HT1080 (cell line): ENCODE measurements around the gene SLC7A5. TPM values are rescaled to one million over a fixed set of nuclear protein-coding genes. Genes with fewer than 3 reads are reported as not detected.
"Not testable (repeated sequence)": the region's sequence is repeated elsewhere in the genome, so short reads cannot be mapped to it uniquely, and the experiment has no call there.

Source experiments
- DNase-seq: peaks from one replicate; pipeline ENCODE4 v3.0.0-alpha.2; 2015; ENCODE audit warnings: low read depth
- total RNA-seq: library from RNA; depleted of rRNA; stranded (reverse); fragments of >200 nt; shearing (Covaris generic); gene quantifications from 2 replicates; pipeline ENCODE4 v1.2.3, GENCODE V29; 2014

SLC7A5 gene
- total RNA-seq, 1 experiment from 2014 or later = 136 TPM

DNA sequence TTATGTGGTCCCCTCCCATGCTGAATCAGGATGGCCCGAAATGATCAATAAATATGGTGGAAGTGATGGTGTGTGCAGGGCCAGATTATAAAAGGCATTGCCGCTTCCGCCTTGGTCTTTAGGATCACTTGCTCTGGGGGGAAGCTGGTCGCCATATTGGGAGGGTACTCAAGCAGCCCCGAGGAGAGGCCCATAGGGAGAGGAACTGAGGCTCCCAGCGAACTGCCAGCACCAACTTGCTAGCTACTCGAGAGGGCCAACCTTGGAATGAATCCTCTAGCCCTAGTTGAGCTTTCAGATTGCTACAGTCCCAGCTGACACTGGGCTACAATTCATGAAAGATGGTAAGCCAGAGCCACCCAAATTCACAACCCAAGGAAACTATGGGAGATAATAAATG is 19.0 kb upstream of the SLC7A5 start:
- not testable (repeated sequence) for DNase-seq

DNA sequence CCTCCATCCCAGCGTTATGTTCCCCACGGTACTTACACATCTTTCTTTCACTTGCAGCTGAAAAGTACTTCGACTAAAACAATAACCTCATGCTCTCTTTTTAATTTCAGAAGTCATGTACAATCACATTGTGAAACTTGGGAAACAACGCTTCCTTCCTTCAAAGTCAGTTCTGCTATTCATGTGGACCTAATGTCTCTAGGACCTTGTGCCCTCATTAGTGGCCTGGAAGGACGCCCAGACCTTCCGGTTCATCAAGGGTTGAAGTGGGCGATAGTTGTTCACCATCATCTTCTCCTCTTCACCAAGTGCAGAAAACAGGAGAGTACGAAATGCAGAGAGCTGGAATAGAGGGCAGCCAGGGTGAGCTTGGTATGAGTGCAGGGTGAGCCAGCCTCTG is 18.6 kb upstream of the SLC7A5 start:
- DNase-seq = not testable (repeated sequence)

DNA sequence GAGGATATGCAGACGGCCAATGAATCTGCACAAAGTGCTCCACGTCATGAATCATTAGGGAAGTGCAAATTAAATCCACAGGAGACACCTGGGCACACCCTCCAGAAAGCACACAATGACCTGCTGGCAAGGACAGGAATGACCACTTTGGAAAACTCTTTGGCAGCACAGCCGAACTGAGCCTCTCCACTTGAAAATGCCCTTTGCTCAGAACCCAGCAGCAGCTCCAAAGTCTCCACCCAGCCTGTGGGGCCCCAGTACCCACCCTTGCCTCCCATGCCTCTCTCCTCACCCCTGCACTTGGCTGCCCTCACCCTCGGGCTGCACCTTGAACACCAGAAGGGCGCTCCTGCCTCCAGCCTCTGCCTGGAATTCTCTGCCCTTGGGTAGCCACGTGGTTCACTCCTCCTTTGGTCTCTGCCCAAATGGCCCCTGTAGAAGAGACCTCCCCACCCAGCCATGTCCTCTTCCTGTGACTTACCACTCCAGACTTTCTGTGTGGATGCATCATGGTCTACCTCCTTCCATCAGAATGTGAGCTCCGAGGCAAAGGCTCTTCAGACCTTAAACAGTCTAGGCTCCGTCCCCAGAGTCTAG is 16.2 kb upstream of the SLC7A5 start:
- DNase-seq = not testable (repeated sequence)

DNA sequence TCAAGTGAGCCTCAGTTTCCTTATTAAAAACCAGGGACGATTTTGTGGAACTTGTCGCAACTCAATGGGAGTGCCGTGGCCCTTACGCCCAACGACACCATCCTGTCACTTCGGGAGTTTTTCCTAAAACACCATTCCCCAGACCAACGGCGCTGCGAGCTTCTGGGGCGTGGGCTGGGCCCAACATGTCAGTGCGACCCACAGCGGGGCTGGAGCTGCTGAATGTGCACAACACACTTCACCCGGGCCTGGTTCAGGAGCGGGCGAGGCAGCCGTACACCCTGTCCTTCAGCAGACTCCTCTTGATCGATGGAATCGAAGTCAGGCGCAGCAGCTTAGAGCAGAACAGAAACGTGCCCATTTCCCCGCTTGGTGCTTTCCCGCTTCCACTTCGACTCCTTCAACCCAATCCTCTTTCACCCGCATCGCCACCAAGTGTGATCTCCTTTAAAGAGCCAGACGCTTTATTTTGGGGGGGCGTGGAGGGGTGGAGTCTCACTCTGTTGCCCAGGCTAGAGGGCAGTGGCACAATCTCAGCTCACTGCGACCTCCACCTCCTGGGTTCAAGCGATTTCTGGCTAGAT is 13.2 kb upstream of the SLC7A5 start:
- no peak for DNase-seq

DNA sequence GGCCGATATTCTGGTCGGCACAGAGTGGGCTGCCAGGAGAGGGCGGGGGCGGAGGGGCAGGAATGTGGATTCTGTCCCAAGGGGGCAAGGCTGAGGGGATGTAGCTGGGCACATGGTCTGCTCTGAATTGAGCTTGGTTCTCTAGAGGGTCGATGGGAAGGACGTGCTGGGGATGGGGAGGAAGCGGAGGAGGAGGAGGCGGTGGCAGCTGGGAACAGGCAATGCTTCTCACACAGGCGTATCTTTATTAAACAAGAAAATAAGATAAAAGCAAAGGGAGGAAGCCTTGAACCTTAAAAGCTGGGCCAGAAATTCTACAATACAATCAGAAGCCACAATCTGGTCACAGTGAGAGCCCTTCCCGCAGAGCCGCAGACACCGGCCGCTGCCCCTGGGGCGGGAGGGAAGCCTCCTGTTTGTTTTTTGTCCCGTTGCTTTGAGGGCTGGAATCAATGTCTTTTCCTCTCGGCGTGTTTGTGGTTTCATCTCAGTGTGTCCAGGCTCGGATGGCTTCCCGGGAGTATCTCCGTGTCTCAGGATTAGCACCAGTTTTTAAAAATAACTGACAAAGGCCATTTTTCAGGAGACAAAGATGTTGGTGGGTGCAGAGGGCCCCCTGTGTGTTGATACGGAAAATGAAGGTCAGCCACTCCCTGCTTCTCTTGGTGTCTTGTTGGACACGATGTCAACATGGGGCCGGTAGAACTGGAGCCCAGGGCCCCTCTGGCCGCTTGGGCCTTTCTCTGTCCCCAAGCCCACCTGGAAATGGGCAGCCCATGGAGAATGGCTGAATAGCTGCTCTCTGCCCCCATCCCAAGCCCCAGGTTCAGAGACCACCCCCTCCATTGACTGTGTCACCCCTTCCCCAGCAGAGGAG is 12.3 kb upstream of the SLC7A5 start:
- no peak for DNase-seq

DNA sequence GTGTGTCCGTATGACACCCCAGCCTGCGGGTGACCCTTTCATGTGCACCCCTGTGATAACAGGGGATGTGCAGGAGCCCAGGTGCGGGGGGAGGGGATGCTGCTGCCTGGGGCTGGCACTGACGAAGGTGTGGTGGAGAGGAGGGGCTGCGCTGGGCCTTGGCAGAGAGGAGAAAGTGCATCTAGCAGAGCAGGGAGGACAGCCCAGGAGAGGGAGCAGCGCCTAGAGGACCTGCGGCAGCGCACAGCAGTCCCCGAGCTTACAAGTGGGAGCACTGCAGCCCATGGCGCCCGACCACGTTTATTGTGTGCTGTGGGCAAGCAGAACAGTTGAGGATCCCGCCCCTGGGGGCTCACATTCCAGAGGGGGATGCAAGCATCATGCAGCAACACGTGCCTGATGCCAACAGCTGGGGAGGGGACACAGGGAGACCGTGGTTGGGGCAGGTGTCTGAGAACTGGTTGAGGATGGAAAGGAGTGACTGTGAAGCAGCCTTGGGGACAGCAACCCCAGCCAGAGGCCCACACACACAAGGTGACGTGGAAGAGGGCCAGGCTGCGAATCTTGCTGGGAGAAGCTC is 10.9 kb upstream of the SLC7A5 start:
- no peak for DNase-seq

DNA sequence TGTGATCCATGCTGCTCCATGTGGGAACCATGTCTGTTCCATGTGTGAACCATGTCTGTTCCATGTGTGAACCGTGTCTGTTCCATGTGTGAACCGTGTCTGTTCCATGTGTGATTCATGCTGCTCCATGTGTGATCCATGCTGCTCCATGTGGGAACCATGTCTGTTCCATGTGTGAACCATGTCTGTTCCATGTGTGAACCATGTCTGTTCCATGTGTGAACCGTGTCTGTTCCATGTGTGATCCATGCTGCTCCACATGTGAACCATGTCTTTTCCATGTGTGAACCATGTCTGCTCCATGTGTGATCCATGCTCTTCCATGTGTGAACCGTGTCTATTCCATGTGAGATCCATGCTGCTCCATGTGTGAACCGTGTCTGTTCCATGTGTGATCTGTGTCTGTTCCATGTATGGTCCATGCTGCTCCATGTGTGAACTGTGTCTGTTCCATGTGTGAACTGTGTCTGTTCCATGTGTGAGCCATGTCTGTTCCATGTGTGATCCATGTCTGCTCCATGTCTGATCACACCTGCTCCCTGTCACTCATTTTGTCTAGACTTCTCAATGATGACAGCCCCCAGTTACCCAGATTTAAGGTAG is 10.2 kb upstream of the SLC7A5 start:
- DNase-seq = not testable (repeated sequence)

DNA sequence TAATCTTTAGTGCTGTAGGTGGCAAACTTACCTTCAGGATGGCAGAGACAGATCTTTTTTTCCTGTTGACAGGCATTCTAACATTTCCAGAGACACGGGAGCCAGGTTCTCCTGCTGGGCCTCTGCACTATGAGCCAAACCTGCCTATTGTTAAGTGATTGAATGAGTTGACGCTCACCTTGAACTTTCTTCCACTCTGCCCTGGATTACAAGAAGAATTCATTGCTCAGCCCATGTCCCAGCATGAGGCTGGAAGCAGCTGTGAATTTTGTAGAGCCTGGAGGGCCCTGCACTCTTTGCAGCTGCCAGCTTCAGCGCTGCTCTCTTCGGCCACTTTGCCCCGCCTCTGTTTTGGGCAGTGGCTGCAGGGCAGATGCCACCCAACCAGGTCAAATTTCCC is 9.4 kb upstream of the SLC7A5 start:
- DNase-seq = no peak

DNA sequence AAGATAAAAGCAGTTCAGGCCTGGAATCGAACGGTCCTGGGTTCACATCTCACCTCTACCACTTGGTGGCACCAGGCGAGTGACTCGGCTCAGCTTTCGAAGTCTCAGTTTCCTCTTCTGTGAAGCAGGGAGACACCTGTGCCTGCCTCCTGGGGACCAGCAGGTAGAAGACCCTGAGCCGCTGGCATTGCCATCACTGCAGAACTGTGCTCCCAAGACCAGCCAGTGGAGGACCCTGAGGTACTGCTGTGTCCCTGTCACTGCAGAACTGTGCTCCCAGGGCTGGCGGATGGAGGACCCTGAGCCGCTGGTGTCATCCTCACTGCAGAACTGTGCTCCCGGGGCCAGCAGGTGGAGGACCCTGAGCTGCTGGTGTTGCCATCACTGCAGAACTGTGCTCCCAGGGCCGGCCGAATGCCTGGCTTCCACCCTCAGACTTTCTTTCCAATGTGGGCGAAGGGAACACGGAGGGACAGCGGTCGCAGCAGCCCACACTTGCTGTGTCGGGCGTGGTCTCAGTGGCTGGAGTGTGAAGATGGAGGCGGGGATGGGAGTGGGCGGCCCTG is 8.7 kb upstream of the SLC7A5 start:
- no peak for DNase-seq

DNA sequence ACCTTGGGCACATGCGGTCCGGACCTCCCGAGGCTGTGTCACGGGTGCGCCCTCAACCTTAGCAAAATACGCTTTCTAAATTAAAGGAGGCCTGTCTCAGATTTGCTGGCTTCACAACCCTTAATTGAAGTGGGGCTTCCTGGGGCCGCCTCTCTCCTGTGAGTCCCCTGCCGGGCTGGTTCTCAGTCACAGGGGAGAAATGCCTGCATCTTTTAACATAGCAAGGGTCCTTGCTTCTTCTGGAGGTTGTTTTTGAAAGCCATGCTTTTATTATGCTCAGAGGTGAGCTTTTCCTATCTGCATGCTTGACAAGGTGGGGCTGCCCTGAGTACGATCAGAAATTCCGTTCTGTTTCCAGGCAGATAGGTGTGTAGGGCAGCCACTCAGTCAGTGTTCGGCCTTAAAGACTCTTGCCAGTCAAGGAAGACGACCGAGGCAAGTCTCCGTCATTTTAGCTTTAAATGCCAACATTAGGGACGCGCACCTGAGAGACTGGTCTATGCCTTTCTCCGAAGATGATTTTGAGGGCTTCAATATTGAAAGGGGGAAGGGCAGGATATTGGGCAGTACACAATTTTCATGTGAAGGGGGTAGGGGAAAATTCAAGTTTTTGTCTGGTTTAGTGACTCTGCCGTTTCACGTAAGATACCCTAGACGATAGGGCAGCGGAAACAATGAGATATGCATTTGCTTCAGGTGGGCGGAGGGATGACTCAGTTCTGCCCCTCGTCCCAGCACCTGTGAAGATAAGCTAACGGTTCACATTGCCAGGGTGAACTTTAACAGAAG is 5.5 kb upstream of the SLC7A5 start:
- DNase-seq = no peak

DNA sequence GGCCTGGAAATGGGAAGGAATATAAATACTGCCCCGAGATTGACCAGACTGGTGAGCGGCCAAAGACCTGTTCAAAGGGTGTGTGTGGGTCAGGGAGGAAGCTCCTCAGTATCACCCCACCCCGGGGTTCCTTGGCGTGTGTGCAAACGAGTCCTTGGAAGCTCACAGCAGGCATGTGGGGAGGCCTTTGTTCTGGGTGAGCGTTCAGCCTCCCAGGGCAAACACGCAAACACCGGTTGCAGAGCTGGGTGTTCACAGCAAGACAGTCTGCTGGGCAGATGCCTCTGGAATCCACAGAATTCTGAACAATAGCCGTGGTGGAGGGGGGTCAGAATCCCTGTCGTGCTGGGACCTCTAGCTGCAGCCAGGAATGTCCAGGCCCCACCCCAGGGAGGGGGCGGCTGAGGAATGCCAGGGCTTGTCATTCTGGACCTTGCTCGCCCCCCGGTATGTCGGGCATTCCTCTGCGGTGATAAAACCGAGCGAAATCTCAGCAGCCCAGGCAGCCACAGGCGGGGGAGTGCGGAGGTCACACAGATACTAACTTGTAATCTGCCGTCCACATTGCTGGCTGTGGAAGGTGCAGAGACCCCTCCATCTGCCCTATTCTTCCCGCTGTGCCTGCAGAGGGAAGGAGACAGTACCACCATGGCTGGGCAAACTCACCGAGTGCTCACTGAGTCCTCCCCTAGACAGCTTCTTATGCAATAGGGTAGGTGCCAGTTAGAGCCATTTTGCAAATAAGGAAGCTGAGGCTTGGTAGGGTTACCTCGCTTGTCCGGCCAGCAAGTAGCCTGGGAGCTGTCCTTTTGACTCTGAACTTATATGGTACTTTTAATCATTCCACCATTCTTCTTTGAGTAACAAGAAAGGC is 1.3 kb upstream of the SLC7A5 start:
- DNase-seq = not testable (repeated sequence)

DNA sequence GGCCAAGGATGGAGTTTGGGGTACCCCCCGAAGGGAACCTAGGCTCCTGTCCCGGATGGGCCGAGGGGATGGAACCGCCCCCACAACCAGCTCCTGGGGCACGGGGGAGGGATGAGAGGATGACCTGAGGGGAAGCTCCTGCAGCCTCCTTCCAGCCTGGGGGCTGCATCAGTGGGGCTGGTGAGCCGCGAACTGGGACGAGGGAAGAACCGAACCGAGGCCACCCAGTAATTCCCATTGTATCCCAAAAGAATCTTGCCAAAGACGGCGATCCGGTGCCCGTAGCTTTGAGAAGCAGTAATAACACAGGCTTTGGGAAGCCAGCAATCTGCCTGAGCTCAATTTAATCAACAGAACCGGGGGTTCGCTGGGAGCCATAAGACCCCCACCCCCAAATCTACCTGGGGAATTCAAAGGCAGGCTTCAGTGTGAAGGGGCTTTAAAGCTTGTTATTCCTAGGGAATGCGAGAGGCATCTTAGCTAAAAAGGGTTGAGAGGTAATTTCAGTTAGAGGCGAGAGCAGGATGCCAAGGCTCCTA is 641 bp upstream of the SLC7A5 start:
- not testable (repeated sequence) for DNase-seq

DNA sequence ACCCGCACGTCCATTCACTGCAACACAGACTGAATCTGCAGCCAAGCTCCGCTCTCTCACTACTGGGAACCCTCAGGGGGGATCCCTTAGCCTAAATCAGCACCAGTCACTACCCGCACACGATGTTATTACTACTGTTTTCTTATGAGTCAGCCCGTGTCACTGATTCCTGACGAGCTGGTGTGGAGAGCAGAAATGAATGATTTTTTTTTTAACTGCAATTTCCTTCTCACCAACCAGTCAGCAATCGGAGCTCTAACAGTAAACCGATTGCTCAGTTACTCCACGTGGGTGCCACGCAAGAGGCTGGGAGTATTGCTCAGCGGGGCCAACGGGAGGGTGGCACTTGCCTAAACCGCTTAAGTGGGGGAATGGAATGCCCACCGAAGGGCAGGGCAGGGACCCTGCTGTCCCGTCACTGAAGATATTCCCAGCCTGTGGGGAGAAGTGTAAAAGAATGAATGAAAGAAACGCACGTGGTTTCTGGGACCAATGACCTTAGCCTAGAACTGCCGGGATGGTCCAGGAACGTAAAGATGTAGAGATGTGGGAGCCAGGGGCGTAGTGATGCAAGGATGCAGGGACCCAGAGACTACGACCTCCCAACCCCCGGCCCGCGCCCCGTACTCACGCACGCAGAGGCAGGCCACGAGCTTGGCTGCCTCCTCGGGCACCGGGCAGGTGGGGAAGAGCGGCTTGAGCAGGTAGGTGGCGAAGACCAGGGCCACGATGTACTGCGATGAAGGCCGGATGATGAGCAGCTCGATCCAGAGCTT is 865 bp downstream of the SLC7A5 start:
- peak; percentile 94 for DNase-seq

DNA sequence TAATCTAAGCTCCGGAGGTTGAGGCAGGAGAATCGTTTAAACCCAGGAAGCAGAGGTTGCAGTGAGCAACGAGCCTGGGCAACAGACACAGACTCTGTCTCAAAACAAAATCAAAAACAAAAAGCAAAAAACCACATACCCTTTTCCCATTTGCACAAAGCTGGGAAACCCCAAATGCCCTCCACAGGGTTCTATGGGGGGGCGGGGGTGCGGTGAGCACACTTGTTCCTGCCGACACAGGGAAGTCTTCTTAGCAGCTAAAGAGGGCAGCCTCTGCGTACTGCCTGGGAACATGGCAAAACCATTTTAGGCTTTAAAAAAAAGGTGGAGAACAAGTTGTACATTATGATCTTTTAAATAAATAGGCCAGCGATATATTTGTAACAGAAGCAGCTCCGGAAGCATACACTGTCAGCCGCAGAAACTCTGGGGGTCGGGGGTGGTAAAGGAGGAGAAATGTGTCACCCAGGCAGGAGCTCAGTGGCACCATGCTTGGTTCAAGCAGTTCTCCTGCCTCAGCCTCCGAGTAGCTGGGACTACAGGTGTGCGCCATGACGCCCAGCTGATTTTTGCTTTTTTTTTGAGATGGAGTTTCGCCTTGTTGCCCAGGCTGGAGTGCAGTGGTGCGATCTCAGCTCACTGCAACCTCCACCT is 3.3 kb downstream of the SLC7A5 start:
- DNase-seq = not testable (repeated sequence)

DNA sequence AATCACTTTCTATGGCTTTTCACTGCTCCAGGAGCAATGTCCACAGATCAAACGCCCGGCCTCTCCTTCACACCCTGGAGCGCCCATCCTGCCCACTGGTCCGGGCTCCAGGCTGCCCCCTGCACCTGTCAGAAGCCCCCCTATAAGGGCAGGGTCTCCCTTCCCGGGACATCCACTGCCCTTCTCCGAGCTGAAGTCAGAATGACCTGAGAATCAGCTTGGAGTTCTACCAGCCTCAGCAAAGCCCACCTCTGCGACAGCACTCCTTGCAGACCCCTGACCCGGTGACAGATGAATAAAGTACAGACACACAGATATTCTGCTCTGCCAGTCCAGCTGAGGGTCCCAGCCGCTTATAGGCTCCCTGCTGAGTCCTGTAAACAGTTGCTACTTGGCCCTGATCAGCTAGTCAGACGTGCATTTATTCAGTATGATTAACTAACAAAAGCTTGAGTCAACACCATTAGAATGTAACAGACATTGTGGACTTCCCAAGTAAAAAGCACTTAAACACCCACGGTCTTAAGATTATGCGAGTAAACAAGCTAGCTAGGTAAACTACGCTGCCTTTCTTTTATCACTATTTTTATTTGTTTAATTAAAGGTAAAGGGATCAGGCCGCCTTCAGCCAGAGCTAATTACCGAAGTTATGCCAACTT is 4.8 kb downstream of the SLC7A5 start:
- DNase-seq = no peak

DNA sequence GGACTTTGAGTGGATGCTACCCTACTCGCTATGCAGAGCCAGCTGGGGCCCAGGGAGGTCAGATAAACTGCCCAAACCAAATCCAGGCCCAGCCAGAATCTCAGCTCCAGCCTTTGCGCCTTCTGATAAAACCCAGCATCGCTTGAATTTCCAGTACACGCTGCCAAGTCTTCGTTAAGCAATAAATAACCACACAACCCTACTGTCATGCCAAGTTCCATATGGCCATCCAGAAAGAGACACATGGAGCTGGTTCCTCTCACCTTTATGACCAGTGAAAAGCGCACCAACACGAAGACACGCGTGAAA is 6.0 kb downstream of the SLC7A5 start:
- not testable (repeated sequence) for DNase-seq

DNA sequence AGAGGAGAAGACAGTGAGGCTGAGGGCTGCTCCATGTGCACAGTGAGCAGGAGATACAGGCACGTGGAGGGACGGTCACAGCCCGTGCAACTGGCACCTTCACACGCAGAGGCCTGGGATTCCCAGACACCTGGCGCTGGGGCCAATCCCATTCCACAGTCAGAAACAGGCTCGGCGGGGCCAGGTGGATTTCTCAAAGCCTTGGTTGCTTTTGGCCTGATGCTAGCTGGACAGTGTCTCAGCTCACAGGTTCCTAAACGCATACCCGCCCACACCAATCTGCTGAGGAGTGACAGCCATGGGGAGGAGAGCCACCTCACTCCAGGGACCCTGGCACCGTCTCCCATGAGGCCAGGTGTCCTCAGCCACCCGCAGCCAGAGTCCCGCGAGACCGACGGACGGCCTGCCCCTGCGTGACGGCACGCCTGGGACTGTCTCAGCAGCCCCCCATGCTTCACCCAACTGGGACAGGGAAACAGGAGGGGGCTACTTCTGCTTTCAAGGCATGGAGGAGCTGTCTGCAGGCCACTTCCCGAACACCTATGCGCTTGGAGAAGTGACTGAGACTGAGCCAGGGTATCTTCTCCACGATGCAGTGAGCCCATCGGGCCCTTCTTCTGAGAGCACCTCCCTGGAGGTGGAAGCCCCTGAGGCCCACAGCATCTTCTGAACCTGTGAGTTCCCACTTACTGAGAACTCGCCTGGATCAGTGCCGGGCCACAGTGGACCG is 6.5 kb downstream of the SLC7A5 start:
- not testable (repeated sequence) for DNase-seq
